Tibial nerve (tissue), 4 donors: Measurements from ENCODE around the gene ALDH4A1. TPM values are rescaled to one million over a fixed set of nuclear protein-coding genes. Genes with fewer than 3 reads are reported as not detected.
A peak's percentile ranks its signal among the peaks of the same experiment; 100 is the strongest.

Experiments
- DNase-seq, 2 donors: peaks; one replicate each; pipeline ENCODE4 v3.0.0-alpha.2; 2019; ENCODE audit warnings: low spot score in 2 of 2
- H3K27ac ChIP-seq, 4 donors: fragments of 200-600 bp; sonication (generic) in 3 of 4; one replicate each; pipeline ENCODE4 v1.5.1; 2017 to 2019; ENCODE audit warnings: mild to moderate bottlenecking in 1 of 4
- H3K27me3 ChIP-seq, 2 donors: fragments of 200-600 bp; sonication (generic) in 1 of 2; one replicate each; pipeline versions ENCODE4 v1.5.1 to v1.6.0; 2017 to 2019
- H3K36me3 ChIP-seq, 3 donors: fragments of 200-600 bp; sonication (generic); one replicate each; pipeline ENCODE4 v1.5.1; 2018 to 2019
- H3K4me1 ChIP-seq, 4 donors: fragments of 200-600 bp; sonication (generic) in 3 of 4; one replicate each; pipeline ENCODE4 v1.5.1; 2017 to 2019
- H3K4me3 ChIP-seq, 4 donors: fragments of 200-600 bp; sonication (generic) in 3 of 4; one replicate each; pipeline ENCODE4 v1.5.1; 2017 to 2019; ENCODE audit warnings: mild to moderate bottlenecking in 1 of 4, moderate library complexity in 1 of 4
- H3K9me3 ChIP-seq, 4 donors: fragments of 200-600 bp; sonication (generic) in 3 of 4; one replicate each; pipeline ENCODE4 v1.5.1; 2017 to 2019
- CTCF ChIP-seq, 5 experiments: fragments of 200-600 bp in 3 of 5; fragments of 450-650 bp in 2 of 5; sonication (generic) in 3 of 5; IDR thresholded peaks; one replicate each; pipeline ENCODE4 v1.5.1; 2016 to 2019; ENCODE audit warnings: antibody characterized with exemption in 5 of 5, mild to moderate bottlenecking in 3 of 5, moderate library complexity in 2 of 5
- EP300 ChIP-seq, 2 donors: sonication (generic); formaldehyde crosslinking; IDR thresholded peaks; one replicate each; pipeline ENCODE4 v1.6.1; 2017; ENCODE audit warnings: antibody characterized with exemption in 2 of 2, mild to moderate bottlenecking in 1 of 2
- POLR2A ChIP-seq, 2 donors: fragments of 450-650 bp; IDR thresholded peaks; one replicate each; pipeline ENCODE4 v1.6.1; 2017; ENCODE audit warnings: antibody characterized with exemption in 2 of 2, mild to moderate bottlenecking in 2 of 2, moderate library complexity in 2 of 2
- WGBS, 2 donors: methylation state at CpG; one replicate each; pipeline ENCODE4 v1.1.5; 2018; 5-methylcytosine and 5-hydroxymethylcytosine counted together
- total RNA-seq, 4 donors: library from RNA; depleted of rRNA; stranded (reverse); fragments of >200 nt; gene quantifications; one replicate each; pipeline ENCODE4 v1.1.0, GENCODE V29; 2016

ALDH4A1 gene
- total RNA-seq, 4 donors from 2014 or later = 31.2 to 42.0 (median 35.3) TPM

GRCh38 chr1:18918417-18918816 is 16.1 kb upstream of the ALDH4A1 start:
- Histone ChIP-seq H3K9me3 (no peaks in the 10 kb centered on the region), H3K27ac (no peak overlapping the region), H3K4me1 (peaks cover 0 to 29% (median 17%) of the 10 kb centered on the region in 4 donors), H3K36me3 (peaks cover 0 to 48% (median 0%) of the 10 kb centered on the region in 3 donors), H3K27me3 (no peaks in the 10 kb centered on the region), H3K4me3 (no peak overlapping the region)
- WGBS, 2 donors = 92 to 96% methylated on average over 14 of the region's 14 CpGs
- TF ChIP-seq EP300 (IDR thresholded peaks at IDR 0.05) (no peak), POLR2A (IDR thresholded peaks at IDR 0.05) (no peak), CTCF (IDR thresholded peaks at IDR 0.05) (no peak)
- DNase-seq = no peak

- Histone ChIP-seq H3K4me1 (peaks cover 0 to 25% (median 7%) of the 10 kb centered on the region in 4 donors), H3K27me3 (no peaks in the 10 kb centered on the region), H3K27ac (no peak overlapping the region), H3K36me3 (peaks cover 0 to 48% (median 0%) of the 10 kb centered on the region in 3 donors), H3K9me3 (no peaks in the 10 kb centered on the region), H3K4me3 (no peak overlapping the region)
- TF ChIP-seq POLR2A (IDR thresholded peaks at IDR 0.05) = no peak
- TF ChIP-seq EP300 (IDR thresholded peaks at IDR 0.05) = no peak
- TF ChIP-seq CTCF (IDR thresholded peaks at IDR 0.05) = no peak
- 89 to 94% methylated on average over 30 of the region's 30 CpGs for WGBS, 2 donors
- DNase-seq = no peak
Observed at GRCh38 chr1:18917071-18917799, 14.9 kb upstream of the ALDH4A1 start.

- Histone ChIP-seq H3K4me1 (peaks cover 0 to 14% (median 0%) of the 10 kb centered on the region in 4 donors), H3K9me3 (no peaks in the 10 kb centered on the region), H3K36me3 (peaks cover 0 to 53% (median 0%) of the 10 kb centered on the region in 3 donors), H3K4me3 (no peak overlapping the region), H3K27me3 (no peaks in the 10 kb centered on the region), H3K27ac (peak overlapping the region in 1 of 4 donors; percentile 44)
- DNase-seq = no peak
- TF ChIP-seq POLR2A (IDR thresholded peaks at IDR 0.05) = no peak
- no peak for TF ChIP-seq CTCF (IDR thresholded peaks at IDR 0.05)
- TF ChIP-seq EP300 (IDR thresholded peaks at IDR 0.05) = no peak
- WGBS, 2 donors = 66 to 69% methylated on average over 7 of the region's 7 CpGs
Observed at GRCh38 chr1:18915341-18915740, 13.0 kb upstream of the ALDH4A1 start.

- 25 to 44% methylated on average over 16 to 22 of the region's 22 CpGs for WGBS, 2 donors
- TF ChIP-seq EP300 (IDR thresholded peaks at IDR 0.05) (no peak), CTCF (IDR thresholded peaks at IDR 0.05) (peak; percentile 85 to 95 (median 93))
- Histone ChIP-seq H3K36me3 (peaks cover 0 to 58% (median 0%) of the 10 kb centered on the region in 3 donors), H3K9me3 (no peaks in the 10 kb centered on the region), H3K4me1 (peaks cover 0 to 17% (median 3%) of the 10 kb centered on the region in 4 donors), H3K4me3 (no peak overlapping the region), H3K27me3 (no peaks in the 10 kb centered on the region), H3K27ac (peak overlapping the region in 2 of 4 donors; percentile 58 to 70)
- peak; percentile 56 to 68 for DNase-seq
Observed at GRCh38 chr1:18913065-18913835, 10.9 kb upstream of the ALDH4A1 start.

- 71 to 75% methylated on average over 3 of the region's 3 CpGs for WGBS, 2 donors
Observed at GRCh38 chr1:18912550-18912949, 10.2 kb upstream of the ALDH4A1 start.

More at GRCh38 chr1:18912550-18912949, 10.2 kb upstream of the ALDH4A1 start:
- H3K4me1 ChIP-seq = peaks cover 0 to 24% (median 10%) of the 10 kb centered on the region in 4 donors
- H3K27ac ChIP-seq = no peak overlapping the region
- no peaks in the 10 kb centered on the region for H3K9me3 ChIP-seq
- no peak for DNase-seq
- peaks cover 0 to 56% (median 0%) of the 10 kb centered on the region in 3 donors for H3K36me3 ChIP-seq
- H3K27me3 ChIP-seq = no peaks in the 10 kb centered on the region
- TF ChIP-seq POLR2A (IDR thresholded peaks at IDR 0.05) = no peak
- no peak for TF ChIP-seq CTCF (IDR thresholded peaks at IDR 0.05)
- no peak for TF ChIP-seq EP300 (IDR thresholded peaks at IDR 0.05)
- H3K4me3 ChIP-seq = no peak overlapping the region
